HG03060 (cell line): Measurements from ENCODE around the gene NDUFS3.
"Not testable (repeated sequence)": the region's sequence is repeated elsewhere in the genome, so short reads cannot be mapped to it uniquely, and the experiment has no call there.

Experiments used
- ATAC-seq: cut with Tn5 transposase; IDR thresholded peaks from one replicate; pipeline ENCODE4 v1.9.1; 2021; ENCODE audit warnings: low read depth, moderate number of reproducible peaks; ENCODE audit not compliant: unreplicated experiment

NDUFS3 gene

DNA sequence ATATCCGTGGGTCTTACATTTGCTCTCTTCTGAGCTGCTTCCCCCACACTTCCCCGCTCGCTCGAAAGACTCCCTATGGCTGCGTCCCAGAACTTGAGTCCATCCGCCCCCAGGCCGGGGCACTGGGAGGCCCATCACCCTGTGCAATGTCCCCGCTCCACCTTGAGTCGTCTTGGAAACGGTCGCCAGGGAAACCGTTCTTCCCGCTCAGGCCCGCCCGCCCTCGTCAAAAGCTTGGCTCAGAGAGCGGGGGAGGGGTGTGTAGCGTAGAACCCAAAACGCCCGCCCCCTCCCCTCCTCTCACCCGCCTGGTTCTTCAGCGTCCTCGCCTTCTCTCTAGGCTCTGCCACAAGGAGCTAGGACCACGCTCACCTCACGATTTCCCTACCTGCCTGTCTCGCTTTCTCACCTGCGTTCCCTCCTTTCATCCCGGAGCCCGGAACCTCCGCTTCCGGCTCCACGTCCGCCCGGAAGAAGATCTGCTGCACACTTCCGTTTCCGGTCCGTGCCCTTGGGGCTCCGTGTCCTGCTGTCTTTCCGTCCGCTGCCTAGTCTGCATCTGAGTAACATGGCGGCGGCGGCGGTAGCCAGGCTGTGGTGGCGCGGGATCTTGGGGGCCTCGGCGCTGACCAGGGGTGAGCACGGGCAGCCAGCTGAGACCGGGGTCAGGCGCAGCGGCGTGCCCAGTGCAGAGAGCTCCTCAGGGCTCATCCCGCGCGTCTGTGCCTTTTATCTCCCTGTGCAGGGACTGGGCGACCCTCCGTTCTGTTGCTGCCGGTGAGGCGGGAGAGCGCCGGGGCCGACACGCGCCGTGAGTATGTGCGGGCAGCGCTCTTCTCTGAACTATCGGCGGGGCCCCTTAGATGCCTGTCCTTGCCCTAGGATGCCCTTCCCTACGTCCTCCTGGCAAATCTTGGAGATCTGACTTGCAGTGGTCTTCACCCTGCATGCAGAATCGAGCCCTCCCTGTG is at the start of gene NDUFS3, which contains the start of gene KBTBD4:
NDUFS3 (plus strand) TSS at position 551 of the 971 bp plus-strand sequence; CDS start at position 569, 18 bp downstream.
KBTBD4 (minus strand) TSS at position 447 of the 971 bp plus-strand sequence; CDS start at position 428, 19 bp downstream.
- ATAC-seq: peak; percentile 74

DNA sequence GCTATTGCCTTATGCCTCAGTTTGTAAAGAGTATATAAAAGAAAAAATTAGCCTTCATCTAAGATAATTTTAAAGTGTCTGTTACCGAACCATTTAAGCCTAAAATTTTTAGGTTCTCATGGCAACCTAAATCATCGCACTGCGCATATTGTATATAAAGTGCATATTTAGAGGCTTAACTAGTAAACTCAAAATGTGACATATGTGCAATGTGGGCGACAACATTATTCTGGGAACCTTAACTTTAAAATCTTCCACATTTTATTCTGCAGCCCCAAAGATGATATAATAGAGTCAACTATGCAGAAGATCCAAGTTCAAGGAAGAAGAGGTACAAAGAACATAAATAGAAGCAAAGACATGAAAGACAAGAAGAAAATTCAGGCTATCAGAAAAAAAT is 48.9 kb upstream of the NDUFS3 start:
- no peak for ATAC-seq

DNA sequence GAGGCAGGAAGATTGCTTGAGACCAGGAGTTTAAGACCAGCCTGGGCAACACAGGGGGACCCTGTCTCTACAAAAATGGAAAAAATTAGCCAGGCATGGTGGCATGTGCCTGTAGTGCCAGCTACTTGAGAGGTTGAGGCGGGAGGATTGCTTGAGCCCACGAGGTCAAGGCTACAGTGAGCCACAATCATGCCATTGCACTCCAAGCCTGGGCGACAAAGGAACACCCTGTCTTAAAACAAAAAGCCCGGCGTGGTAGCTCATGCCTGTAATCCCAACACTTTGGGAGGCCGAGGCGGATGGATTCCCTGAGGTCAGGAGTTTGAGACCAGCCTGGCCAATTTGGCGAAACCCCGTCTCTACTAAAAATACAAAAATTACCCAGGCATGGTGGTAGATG is 48.2 kb upstream of the NDUFS3 start:
- not testable (repeated sequence) for ATAC-seq

DNA sequence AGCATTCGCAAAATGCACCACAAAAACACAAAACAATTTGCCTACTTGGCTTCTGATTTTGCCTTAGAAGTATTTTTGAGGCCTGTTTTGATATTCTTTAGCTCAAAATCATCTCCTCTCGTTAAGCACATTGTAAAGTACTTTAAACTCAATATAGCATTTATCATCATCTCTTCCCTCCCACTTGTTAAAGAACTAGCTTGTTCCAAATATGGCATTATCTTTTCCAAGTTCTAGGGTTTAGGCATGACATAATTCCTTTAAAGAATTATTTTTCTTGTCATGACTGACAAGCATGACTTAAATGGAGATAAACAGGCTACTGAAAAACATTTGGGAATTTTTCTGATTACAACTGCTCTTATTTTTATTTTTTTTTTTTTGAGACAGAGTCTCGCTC is 47.2 kb upstream of the NDUFS3 start:
- ATAC-seq: no peak

DNA sequence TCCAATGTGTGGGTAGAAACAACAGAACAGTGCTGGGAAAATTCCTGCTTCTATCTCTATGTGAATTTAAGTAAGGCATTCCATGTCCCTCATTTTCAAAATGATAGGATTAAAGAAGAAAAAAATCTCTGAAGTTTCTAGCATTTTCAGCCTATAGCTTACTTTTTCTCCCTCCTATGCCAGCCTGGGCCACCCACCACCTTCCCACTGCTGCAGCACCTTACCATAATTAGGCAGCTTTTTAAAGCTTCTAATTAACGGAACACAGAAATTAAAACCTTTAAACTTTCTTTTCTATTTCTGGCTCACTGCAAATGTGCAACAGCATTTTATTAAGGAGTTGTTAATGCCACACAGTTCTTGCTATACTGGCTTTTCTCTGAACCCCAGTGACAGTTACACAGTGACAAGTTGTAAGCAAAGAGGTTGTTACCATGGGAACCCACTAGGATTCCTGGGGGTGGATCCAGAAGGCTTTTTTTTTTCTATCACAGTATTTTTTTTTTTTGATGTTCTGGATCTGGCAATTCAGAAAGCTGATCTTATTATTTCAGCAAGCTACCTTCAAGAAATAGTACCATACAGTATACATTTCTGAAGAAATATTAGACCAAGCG is 46.2 kb upstream of the NDUFS3 start:
- ATAC-seq: no peak

DNA sequence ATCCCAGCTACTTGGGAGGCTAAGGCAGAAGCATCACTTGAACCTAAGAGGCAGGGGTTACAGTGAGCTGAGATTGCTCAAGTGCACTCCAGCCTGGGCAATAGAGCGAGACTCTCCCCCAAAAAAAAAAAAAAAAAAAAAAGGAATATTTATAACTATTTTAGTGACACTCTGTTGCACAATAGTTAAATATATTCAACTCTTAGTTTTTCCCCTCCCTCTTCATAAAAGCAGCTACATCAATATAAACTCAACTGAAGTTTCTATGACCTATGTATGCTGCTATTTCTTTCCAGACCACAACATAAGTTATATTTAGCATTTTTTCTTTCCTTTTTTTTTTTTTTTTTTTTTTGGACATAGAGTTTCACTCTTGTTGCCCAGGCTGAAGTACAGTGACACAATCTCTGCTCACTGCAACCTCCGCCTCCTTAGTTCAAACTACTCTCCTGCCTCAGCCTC is 45.2 kb upstream of the NDUFS3 start:
- no peak for ATAC-seq

DNA sequence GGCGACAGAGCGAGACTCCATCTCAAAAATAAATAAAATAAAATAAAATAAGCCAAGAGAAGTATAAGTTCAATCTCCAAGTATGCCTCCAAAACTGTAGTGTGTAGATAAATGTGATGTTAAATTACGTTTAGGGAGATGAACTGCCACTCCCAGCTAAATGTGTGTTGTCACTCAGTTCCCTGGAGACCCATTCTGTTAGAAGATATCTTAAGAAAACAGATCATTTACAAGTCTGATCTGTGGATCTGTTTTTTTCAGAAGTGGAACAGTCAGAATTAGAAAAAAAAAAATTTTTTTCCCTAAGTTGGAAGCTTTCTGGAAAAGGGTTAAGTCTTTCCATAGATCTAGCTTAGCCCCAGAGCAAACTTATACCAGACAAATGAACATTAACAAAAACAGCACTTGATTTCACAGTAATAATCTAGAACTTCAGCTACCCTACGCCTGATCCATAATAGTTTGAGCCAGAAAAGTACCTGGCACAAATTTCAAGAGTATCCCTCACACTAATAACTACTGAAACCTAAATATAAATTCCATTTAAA is 44.1 kb upstream of the NDUFS3 start:
- no peak for ATAC-seq

DNA sequence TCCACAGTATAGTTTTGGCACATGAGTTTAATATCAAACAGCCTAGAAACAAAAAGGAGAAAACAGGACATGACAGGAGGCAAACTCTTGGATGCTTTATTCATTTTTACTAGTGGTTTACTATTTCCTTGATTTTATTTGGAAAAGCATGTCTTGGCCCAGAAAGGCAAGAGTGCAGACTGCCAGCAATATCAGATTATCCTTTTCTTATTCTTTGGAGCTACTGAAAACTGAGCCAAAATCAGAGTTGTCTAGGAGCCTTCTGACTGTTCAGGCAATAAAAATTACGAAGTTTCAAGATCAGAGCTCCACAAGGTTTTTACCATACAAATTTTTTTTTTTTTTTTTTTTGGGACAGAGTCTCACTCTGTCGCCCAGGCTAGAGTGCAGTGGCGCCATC is 42.0 kb upstream of the NDUFS3 start:
- ATAC-seq: no peak

DNA sequence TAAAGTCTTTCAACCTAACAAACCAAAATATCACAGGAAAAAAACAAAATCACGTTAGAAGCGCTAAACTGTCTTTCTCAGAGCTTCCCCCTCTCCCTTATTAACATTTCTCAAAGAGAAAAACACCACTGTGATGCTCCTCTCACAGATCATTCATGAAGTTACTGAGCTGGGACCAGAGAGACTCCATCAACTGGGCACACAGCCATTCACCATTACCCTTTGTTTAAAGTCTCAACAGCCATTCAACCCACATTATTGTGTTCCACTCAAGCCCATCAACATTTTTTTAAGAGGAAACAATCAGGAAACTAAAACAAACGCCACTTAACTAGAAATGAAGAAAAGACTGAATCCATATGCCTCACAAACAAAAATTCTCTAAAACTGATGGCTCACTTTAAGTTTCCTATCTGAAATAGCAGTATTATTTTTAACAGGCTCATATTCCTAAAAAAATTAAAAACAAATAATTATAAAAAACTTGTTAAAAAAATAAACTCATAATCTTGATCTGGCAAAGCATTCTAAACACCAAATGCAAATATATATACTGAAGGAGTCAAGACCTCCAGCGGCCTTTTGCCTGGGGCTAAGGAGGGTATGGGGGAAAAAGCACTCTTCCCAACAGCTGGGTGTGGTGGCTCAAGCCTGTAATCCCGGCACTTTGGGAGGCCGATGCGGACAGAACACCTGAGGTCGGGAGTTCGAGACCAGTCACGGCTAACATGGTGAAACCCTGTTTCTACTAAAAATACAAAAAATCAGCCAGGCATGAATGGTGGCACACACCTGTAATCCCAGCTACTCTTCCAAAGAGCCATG is 39.9 kb upstream of the NDUFS3 start:
- ATAC-seq: no peak

DNA sequence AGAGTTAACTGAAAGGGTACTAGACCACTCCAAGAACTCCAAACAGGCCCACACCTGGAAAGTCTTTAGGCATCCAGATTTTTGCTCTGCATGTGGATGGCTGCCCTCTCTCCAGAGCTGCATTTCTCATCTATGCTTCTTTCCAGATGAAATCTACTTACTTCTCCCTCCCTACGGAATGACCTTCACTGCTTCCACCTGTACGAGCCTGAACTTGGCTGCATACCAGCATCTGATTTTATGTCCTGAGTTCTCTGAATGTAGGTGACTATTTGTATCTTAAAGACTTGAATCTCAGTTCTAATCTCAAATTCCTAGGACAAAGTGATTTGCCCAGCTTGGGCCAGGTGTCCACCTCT is 39.2 kb upstream of the NDUFS3 start:
- ATAC-seq: no peak

DNA sequence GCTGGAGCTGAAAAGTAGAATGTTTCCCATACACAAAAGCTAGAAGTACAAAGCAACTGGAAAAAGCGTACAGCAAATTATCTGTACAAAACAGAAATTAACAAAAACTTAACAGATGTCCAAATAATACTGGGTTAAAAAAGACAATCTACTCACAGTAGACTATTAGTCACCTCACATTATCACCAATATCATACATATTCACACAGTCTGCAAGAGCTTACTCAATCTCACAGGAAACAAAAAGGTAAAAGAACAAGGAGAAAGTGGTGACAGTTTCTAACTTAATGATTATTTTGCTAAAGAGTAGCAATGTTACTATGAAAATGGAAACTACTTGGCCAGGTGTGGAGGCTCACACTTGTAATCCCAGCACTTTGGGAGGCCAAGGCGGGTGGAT is 37.8 kb upstream of the NDUFS3 start:
- ATAC-seq: no peak

DNA sequence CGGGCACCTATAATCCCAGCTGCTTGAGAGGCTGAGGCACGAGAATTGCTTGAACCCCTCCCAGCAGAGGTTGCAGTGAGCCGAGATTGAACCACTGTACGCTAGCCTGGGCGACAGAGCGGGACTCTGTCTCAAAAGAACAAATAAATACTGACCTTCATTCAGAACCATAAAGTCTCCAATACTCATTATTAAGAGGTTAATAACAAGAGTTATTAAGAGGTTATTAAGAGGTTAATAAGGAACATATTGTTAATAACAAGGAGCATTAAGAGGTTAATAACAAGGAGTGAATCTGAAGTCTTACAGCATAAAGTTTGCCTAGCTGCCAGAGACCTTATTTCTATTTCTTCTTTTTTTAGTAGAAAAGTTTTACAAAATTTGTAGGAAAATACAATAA is 33.6 kb upstream of the NDUFS3 start:
- ATAC-seq: no peak

DNA sequence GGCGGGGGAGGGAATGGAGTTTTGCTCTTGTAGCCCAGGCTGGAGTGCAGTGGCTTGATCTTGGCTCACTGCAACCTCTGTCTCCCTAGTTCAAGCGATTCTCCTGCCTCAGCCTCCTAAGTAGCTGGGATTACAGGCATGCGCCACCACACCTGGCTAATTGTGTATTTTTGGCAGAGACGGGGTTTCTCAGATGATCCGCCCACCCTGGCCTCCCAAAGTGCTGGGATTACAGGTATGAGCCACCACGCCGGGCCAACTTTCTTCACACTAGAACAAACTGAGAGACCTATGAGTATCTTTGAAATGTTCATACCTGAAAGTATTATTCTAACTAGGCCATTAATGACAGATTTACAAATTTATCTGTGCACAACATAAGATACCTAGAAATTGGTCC is 32.6 kb upstream of the NDUFS3 start:
- not testable (repeated sequence) for ATAC-seq

DNA sequence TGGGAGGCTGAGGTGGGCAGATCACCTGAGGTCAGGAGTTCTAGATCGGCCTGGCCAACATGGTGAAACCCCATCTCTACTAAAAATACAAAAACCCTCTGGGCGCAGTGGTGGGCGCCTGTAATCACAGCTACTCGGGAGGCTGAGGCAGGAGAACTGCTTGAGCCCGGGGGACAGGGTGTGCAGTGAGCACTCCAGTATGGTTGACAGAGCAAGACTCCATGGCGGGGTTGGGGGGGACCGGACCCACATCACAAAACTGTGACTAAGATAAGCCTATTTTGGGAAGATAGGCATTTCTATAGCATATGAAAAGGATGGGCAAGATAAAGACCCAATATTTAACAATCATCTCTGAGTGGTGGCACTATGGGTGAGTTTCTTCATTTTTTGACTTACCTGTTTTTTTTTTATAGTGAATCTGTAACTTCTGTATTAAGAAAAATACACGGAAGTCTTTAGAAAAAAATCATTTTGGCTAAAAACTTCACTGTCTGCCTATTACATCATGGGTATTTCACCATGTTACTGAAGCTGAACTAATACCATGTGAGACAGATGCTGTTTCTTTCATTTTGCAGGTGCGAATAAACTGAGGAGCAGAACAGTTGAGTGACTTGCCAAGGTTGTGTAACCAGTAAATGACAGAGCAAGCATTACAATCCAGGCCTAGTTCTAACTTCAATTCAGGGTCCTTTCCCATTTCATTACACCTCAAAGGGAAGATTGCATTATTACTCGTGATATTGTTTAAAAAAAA is 28.4 kb upstream of the NDUFS3 start:
- no peak for ATAC-seq

DNA sequence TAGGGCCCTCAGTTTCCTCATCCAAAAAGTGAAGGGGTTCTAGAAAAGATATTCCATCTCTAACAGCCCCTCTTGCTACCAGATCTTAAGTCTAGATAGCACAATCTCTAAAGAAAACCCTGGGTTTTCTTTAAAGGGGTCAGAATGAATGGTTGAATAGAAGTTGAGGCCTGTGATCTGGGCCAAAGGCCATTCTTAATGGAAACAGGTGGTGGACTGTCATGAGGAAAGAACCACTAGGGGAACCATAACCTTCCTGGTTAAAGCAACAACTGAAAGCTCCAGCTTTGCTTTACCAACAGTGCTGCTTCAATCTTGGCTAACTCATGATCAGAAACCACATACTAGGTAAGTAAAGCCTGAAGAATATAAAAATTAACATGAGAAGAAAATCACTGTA is 27.8 kb upstream of the NDUFS3 start:
- ATAC-seq: no peak

DNA sequence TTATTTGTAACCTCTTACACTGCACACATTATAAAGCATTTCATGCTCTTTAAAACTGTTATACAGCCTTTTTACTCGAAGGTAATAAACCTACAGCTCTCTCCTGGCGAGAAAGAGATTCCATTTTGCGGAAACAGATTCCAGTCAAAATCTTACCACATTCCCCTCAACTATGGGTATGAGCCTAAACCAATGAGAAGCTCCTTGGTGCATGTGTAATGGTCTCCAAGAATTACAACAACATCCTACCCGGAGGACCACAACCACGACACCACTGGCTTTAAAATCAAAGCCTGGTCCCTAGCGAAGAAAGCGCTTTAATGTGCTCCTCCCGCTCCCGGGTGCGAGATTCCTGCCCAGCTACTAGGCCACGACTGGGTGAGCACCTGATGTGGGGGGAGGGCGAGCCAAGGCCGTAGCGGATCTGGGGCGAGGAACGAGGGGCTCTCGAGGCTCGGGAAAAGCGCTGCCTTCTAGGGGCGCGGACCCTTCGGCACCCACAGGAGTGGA is 26.8 kb upstream of the NDUFS3 start:
- no peak for ATAC-seq

DNA sequence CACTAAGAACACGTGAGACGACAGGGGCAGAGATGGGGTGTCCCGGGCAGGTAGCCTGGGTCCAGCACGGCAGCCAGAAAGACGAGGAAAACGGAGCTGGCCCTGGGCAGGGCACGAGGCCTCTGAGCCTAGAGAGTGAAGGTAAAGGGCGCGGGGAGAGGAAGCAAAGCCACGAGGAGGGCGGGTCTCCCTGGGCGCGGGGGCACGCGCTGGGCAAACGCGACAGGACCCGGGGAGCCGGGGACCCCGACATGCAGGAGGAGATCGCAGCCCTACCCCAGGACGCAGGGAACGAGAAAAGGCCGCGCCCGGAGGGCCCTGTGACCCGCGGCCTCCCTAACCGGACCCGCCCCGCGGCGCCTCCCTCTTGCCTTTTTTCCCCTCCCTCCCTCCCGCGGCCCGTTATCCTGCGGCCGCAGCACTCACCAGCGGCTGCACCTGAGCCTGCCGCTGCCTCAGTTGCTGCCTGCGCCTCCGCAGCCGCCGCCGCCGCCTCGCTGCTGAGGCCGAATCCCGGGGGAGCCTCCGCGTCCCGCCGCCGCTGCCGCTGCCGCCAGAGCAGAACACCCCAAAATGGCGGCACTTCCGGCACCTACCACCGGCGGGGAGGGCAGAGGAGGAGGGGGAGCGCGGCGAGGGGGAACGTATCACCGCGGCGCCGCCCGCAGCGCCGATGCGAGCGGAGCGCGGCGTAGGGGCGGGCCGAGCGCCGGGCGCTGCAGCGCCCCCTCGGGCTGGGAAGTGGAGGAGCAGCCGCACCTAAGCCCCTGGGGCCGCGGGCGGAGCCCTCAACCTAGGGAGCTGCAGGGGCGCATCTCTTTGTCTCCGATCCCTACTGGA is 26.1 kb upstream of the NDUFS3 start, which contains the start of gene CELF1:
CELF1 (minus strand) TSS at position 567 of the 840 bp plus-strand sequence. CDS start 53,609 bp downstream, outside the sequence.
- ATAC-seq: peak; percentile 77

DNA sequence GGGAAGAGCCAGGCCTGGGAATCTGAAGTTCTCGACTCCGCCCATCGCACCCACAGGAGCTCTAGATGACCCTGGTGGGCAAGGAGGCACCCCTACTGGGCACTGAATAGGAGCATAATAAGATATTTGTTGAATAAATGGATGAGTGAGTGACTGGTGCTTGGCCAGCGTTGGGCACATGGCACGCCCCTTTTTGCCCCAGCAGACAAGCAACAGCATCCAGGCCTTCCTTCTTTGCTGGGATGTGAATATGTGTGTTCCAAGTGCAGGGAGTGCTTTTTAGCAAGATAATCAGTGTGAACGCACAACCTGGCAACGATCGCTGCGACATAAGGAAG is 25.5 kb upstream of the NDUFS3 start:
- peak; percentile 23 for ATAC-seq

DNA sequence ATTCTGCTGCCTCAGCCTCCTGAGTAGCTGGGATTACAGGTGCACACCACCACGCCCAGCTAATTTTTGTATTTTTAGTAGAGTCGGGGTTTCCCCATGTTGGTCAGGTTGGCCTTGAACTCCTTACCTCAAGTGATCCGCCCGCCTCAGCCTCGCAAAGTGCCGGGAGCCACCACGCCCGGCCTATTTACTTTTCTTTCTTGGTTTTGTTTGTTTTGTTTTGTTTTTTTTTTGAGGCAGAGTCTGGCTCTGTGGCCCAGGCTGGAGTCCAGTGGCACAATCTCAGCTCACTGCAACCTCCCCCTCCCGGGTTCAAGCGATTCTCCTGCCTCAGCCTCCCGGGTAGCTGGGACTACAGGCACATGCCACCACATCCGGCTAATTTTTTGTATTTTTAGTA is 21.9 kb upstream of the NDUFS3 start:
- ATAC-seq: not testable (repeated sequence)
